ENCODE results near the gene TNFAIP6. TPM values are rescaled to one million over a fixed set of nuclear protein-coding genes. Genes with fewer than 3 reads are reported as not detected.

TNFAIP6 gene
- total RNA-seq, 1 experiment from 2014 or later = 0.11 TPM

GRCh38 chr2:151374436-151374835 lies 17.0 kb downstream of the TNFAIP6 start:
- Mint-ChIP-seq H3K36me3 (no peaks in the 10 kb centered on the region), H3K4me3 (no peak overlapping the region), H3K4me1 (peaks cover 9% of the 10 kb centered on the region), H3K27me3 (ENCODE audit: low read depth) (no peaks in the 10 kb centered on the region), H3K27ac (no peak overlapping the region), H3K9me3 (peaks cover 6% of the 10 kb centered on the region; the same call in 1 of the 2 replicates)
- CTCF ChIA-PET = interaction anchor here (0.7 kb wide), 1 partner anchor 13 kb away, joined by 4 read pairs; no protein-coding TSS in a partner anchor
- TF ChIP-seq ZNF396 (CRISPR knock-in tag; IDR thresholded peaks at IDR 0.05; ENCODE audit: borderline replicate concordance) = no peak
- TF ChIP-seq, protein P1, sequence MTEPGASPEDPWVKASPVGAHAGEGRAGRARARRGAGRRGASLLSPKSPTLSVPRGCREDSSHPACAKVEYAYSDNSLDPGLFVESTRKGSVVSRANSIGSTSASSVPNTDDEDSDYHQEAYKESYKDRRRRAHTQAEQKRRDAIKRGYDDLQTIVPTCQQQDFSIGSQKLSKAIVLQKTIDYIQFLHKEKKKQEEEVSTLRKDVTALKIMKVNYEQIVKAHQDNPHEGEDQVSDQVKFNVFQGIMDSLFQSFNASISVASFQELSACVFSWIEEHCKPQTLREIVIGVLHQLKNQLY (CRISPR knock-in tag; IDR thresholded peaks at IDR 0.05) = no peak
- TF ChIP-seq, protein P2, sequence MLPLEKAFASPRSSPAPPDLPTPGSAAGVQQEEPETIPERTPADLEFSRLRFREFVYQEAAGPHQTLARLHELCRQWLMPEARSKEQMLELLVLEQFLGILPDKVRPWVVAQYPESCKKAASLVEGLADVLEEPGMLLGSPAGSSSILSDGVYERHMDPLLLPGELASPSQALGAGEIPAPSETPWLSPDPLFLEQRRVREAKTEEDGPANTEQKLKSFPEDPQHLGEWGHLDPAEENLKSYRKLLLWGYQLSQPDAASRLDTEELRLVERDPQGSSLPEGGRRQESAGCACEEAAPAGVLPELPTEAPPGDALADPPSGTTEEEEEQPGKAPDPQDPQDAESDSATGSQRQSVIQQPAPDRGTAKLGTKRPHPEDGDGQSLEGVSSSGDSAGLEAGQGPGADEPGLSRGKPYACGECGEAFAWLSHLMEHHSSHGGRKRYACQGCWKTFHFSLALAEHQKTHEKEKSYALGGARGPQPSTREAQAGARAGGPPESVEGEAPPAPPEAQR (CRISPR knock-in tag; IDR thresholded peaks at IDR 0.05) = no peak
- TF ChIP-seq ZNF317 (CRISPR knock-in tag; IDR thresholded peaks at IDR 0.05; ENCODE audit: borderline replicate concordance, low read depth) = no peak
- TF ChIP-seq ZNF232 (CRISPR knock-in tag; IDR thresholded peaks at IDR 0.05) = no peak
- no peak for TF ChIP-seq CREM (CRISPR knock-in tag; IDR thresholded peaks at IDR 0.05)
- no peak for TF ChIP-seq MYBL2 (CRISPR knock-in tag; IDR thresholded peaks at IDR 0.05)
- TF ChIP-seq, protein P3, sequence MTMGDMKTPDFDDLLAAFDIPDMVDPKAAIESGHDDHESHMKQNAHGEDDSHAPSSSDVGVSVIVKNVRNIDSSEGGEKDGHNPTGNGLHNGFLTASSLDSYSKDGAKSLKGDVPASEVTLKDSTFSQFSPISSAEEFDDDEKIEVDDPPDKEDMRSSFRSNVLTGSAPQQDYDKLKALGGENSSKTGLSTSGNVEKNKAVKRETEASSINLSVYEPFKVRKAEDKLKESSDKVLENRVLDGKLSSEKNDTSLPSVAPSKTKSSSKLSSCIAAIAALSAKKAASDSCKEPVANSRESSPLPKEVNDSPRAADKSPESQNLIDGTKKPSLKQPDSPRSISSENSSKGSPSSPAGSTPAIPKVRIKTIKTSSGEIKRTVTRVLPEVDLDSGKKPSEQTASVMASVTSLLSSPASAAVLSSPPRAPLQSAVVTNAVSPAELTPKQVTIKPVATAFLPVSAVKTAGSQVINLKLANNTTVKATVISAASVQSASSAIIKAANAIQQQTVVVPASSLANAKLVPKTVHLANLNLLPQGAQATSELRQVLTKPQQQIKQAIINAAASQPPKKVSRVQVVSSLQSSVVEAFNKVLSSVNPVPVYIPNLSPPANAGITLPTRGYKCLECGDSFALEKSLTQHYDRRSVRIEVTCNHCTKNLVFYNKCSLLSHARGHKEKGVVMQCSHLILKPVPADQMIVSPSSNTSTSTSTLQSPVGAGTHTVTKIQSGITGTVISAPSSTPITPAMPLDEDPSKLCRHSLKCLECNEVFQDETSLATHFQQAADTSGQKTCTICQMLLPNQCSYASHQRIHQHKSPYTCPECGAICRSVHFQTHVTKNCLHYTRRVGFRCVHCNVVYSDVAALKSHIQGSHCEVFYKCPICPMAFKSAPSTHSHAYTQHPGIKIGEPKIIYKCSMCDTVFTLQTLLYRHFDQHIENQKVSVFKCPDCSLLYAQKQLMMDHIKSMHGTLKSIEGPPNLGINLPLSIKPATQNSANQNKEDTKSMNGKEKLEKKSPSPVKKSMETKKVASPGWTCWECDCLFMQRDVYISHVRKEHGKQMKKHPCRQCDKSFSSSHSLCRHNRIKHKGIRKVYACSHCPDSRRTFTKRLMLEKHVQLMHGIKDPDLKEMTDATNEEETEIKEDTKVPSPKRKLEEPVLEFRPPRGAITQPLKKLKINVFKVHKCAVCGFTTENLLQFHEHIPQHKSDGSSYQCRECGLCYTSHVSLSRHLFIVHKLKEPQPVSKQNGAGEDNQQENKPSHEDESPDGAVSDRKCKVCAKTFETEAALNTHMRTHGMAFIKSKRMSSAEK (CRISPR knock-in tag; IDR thresholded peaks at IDR 0.05; ENCODE audit: borderline replicate concordance) = no peak
- TF ChIP-seq, protein P4, sequence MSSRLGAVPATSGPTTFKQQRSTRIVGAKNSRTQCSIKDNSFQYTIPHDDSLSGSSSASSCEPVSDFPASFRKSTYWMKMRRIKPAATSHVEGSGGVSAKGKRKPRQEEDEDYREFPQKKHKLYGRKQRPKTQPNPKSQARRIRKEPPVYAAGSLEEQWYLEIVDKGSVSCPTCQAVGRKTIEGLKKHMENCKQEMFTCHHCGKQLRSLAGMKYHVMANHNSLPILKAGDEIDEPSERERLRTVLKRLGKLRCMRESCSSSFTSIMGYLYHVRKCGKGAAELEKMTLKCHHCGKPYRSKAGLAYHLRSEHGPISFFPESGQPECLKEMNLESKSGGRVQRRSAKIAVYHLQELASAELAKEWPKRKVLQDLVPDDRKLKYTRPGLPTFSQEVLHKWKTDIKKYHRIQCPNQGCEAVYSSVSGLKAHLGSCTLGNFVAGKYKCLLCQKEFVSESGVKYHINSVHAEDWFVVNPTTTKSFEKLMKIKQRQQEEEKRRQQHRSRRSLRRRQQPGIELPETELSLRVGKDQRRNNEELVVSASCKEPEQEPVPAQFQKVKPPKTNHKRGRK (CRISPR knock-in tag; IDR thresholded peaks at IDR 0.05; ENCODE audit: borderline replicate concordance) = no peak
- TF ChIP-seq ZNF263 (CRISPR knock-in tag; IDR thresholded peaks at IDR 0.05; ENCODE audit: low read depth) = no peak
- TF ChIP-seq, protein P5, sequence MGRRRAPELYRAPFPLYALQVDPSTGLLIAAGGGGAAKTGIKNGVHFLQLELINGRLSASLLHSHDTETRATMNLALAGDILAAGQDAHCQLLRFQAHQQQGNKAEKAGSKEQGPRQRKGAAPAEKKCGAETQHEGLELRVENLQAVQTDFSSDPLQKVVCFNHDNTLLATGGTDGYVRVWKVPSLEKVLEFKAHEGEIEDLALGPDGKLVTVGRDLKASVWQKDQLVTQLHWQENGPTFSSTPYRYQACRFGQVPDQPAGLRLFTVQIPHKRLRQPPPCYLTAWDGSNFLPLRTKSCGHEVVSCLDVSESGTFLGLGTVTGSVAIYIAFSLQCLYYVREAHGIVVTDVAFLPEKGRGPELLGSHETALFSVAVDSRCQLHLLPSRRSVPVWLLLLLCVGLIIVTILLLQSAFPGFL (CRISPR knock-in tag; IDR thresholded peaks at IDR 0.05; ENCODE audit: borderline replicate concordance) = no peak
- TF ChIP-seq EMX1 (CRISPR knock-in tag; IDR thresholded peaks at IDR 0.05) = no peak
- no peak for TF ChIP-seq OVOL2 (CRISPR knock-in tag; IDR thresholded peaks at IDR 0.05; ENCODE audit: borderline replicate concordance)
- no peak for TF ChIP-seq ETV6 (CRISPR knock-in tag; IDR thresholded peaks at IDR 0.05)
- no peak for TF ChIP-seq RELA (CRISPR knock-in tag; IDR thresholded peaks at IDR 0.05; ENCODE audit: borderline replicate concordance)
- TF ChIP-seq ZNF671 (CRISPR knock-in tag; IDR thresholded peaks at IDR 0.05) = no peak
- no peak for TF ChIP-seq ATF2 (CRISPR knock-in tag; IDR thresholded peaks at IDR 0.05; ENCODE audit: borderline replicate concordance, low read depth)
- TF ChIP-seq TEAD4 (CRISPR knock-in tag; IDR thresholded peaks at IDR 0.05) = no peak
- no peak for TF ChIP-seq NR3C1 (CRISPR knock-in tag; conservative IDR thresholded peaks at IDR 0.05; ENCODE audit: low read depth)
- TF ChIP-seq USF2 (CRISPR knock-in tag; IDR thresholded peaks at IDR 0.05) = no peak
- ATAC-seq (no peak), DNase-seq (ENCODE audit: low spot score) (no peak)
- POLR2A ChIA-PET = no interaction called here

All from WTC11 (cell line).